B cell (primary cell): Measurements from ENCODE around the gene RAB25. TPM values are rescaled to one million over a fixed set of nuclear protein-coding genes. Genes with fewer than 3 reads are reported as not detected.

Experiments used
- ATAC-seq: fragments of 200-7000 bp; cut with Tn5 transposase; one replicate; pipeline ENCODE4 v1.10.0; 2021; ENCODE audit warnings: low read depth, mild to moderate bottlenecking, moderate number of reproducible peaks, moderate library complexity
- CTCF ChIA-PET: fragments of 350-600 bp; sonication (Branson Sonifier 250); formaldehyde crosslinking; loops from one replicate; lab custom pipeline; 2021; ENCODE audit warnings: antibody characterized with exemption, inconsistent platforms; lab: Charles Lee
- POLR2A ChIA-PET: fragments of 350-600 bp; sonication (Branson Sonifier 250); formaldehyde crosslinking; loops from one replicate; lab custom pipeline; 2021; ENCODE audit warnings: antibody characterized with exemption; lab: Charles Lee
- DNase-seq: peaks from one replicate; pipeline ENCODE4 v3.0.0; 2013
- H2AFZ ChIP-seq: 2 replicates; pipeline ENCODE4 v1.6.1; 2012; ENCODE audit warnings: mild to moderate bottlenecking, low read depth, low read length; ENCODE audit not compliant: insufficient read depth, poor library complexity, severe bottlenecking
- H3K27ac ChIP-seq, 2 donors: 1 replicate in 1 of 2; 2 replicates in 1 of 2; pipeline ENCODE4 v1.5.1; 2012 to 2013; ENCODE audit warnings: low read length in 2 of 2, mild to moderate bottlenecking in 2 of 2, moderate library complexity in 1 of 2
- H3K27me3 ChIP-seq, 4 experiments: fragments of 200-600 bp in 1 of 4; sonication (generic) in 1 of 4; replicated peaks in 1 of 4; 1 replicate in 2 of 4; 2 replicates in 2 of 4; pipeline versions ENCODE4 v1.6.1 to v1.7.0; 2013 to 2016; ENCODE audit warnings: low read length in 3 of 4, mild to moderate bottlenecking in 2 of 4, mixed read lengths in 1 of 4, moderate library complexity in 1 of 4; ENCODE audit not compliant: insufficient read depth in 4 of 4, control insufficient read depth in 3 of 4; ENCODE audit errors: control extremely low read depth in 1 of 4
- H3K36me3 ChIP-seq, 2 experiments: replicated peaks in 1 of 2; 1 replicate in 1 of 2; 2 replicates in 1 of 2; pipeline versions ENCODE4 v1.6.1 to v1.7.1; 2013; ENCODE audit warnings: low read length in 1 of 2; ENCODE audit not compliant: insufficient read depth in 2 of 2, control insufficient read depth in 1 of 2; ENCODE audit errors: control extremely low read depth in 1 of 2, extremely low read depth in 1 of 2
- H3K4me1 ChIP-seq, 2 donors: fragments of 200-600 bp in 1 of 2; sonication (generic) in 1 of 2; 1 replicate in 1 of 2; 2 replicates in 1 of 2; pipeline versions ENCODE4 v1.5.1 to v1.6.1; 2013 to 2017; ENCODE audit warnings: low read length in 2 of 2; ENCODE audit not compliant: control insufficient read depth in 2 of 2, insufficient read depth in 2 of 2
- H3K4me2 ChIP-seq: replicated peaks from 2 replicates; pipeline ENCODE3; 2012; ENCODE audit warnings: mild to moderate bottlenecking, low read depth, low read length; ENCODE audit not compliant: poor library complexity, severe bottlenecking
- H3K4me3 ChIP-seq, 5 experiments: fragments of 200-600 bp in 1 of 5; sonication (generic) in 1 of 5; 1 replicate in 3 of 5; 2 replicates in 2 of 5; pipeline versions ENCODE4 v1.5.1 to v1.7.0; 2011 to 2016; ENCODE audit warnings: low read length in 4 of 5, mild to moderate bottlenecking in 4 of 5, low read depth in 2 of 5, control low read depth in 1 of 5, moderate library complexity in 1 of 5; ENCODE audit not compliant: insufficient read depth in 1 of 5; ENCODE audit errors: control extremely low read depth in 1 of 5, extremely low read depth in 1 of 5
- H3K79me2 ChIP-seq: fragments of 200-600 bp; sonication (generic); one replicate; pipeline ENCODE4 v1.6.0; 2016; ENCODE audit warnings: low read length; ENCODE audit not compliant: control insufficient read depth, insufficient read depth
- H3K9ac ChIP-seq: fragments of 200-600 bp; sonication (generic); 2 replicates; pipeline ENCODE4 v1.6.1; 2017; ENCODE audit warnings: mild to moderate bottlenecking, low read length, moderate library complexity
- H3K9me3 ChIP-seq, 3 donors: one replicate each; pipeline versions ENCODE4 v1.6.1 to v1.7.1; 2013; ENCODE audit warnings: low read length in 2 of 3; ENCODE audit not compliant: control insufficient read depth in 2 of 3, insufficient read depth in 1 of 3; ENCODE audit errors: control extremely low read depth in 1 of 3
- H4K20me1 ChIP-seq: 2 replicates; pipeline ENCODE4 v1.6.0; 2012; ENCODE audit warnings: mild to moderate bottlenecking, low read length; ENCODE audit not compliant: insufficient read depth, control insufficient read depth, poor library complexity, severe bottlenecking
- H3K27ac Mint-ChIP-seq: one replicate; pipeline ENCODE4 v1.8.0; 2021; ENCODE audit warnings: mixed read lengths
- H3K27me3 Mint-ChIP-seq: one replicate; pipeline ENCODE4 v1.8.0; 2021; ENCODE audit warnings: mixed read lengths
- H3K4me1 Mint-ChIP-seq: one replicate; pipeline ENCODE4 v1.8.0; 2021; ENCODE audit warnings: mixed read lengths
- H3K4me3 Mint-ChIP-seq: one replicate; pipeline ENCODE4 v1.8.0; 2021; ENCODE audit warnings: mixed read lengths
- H3K9me3 Mint-ChIP-seq: one replicate; pipeline ENCODE4 v1.8.0; 2022; ENCODE audit warnings: mixed read lengths; ENCODE audit not compliant: insufficient read depth
- EZH2 ChIP-seq: IDR thresholded peaks from 2 replicates; pipeline ENCODE4 v1.6.1; 2012; ENCODE audit warnings: borderline replicate concordance, low read depth, mild to moderate bottlenecking, moderate library complexity, low read length; ENCODE audit not compliant: insufficient read depth, poor library complexity, severe bottlenecking
- WGBS: methylation state at CpG from one replicate; pipeline ENCODE4 v1.1.5; 2013; ENCODE audit warnings: missing lambda C conversion rate; ENCODE audit not compliant: insufficient coverage; 5-methylcytosine and 5-hydroxymethylcytosine counted together
- intact Hi-C: fragments of 100-400 bp; cut with micrococcal nuclease; formaldehyde crosslinking; loops from one replicate; pipeline ENCODE4 v1.10.0; 2022
- polyA plus RNA-seq: library from polyadenylated mRNA; depleted of rRNA; stranded (reverse); fragments of >200 nt; gene quantifications from 2 replicates; pipeline ENCODE4 v1.2.3, GENCODE V29; 2012
- total RNA-seq, 2 donors: library from RNA; stranded (reverse); fragments of 120-200 nt in 1 of 2; gene quantifications; 1 replicate in 1 of 2; 2 replicates in 1 of 2; pipeline versions ENCODE4 v1.2.3 to v1.2.4, GENCODE V29; 2013 to 2022
- TF ChIP-seq, protein P1 (sequence below): fragments of 200-600 bp; IDR thresholded peaks from one replicate; pipeline ENCODE4 v1.8.0; 2022; ENCODE audit warnings: antibody characterized with exemption, mild to moderate bottlenecking

RAB25 gene
- total and polyA plus RNA-seq, 2 donors (not counting 1 experiment from before 2014, with no cell fraction given), result 0.69 to 2.2 TPM

DNA sequence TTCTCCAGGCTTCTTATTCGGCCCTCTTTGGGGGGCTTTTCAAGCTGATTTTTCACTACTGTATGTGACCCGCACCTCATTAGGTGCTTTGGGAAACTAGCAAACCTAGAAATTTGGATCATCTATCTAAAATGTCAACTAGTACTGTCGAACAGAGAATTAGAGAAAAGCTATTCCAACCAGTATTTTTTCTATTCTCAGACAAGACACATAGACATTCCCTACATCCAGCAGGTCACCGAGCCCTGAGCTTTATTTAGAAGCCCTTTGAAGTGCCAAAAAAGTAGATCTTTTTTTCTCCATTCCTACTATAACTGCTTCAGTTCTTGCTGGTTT, 39.9 kb upstream of the RAB25 start:
- Histone ChIP-seq H4K20me1 (peaks cover 6% of the 10 kb centered on the region), H3K27ac (peak overlapping the region; percentile 4 to 68), H2AFZ (peak overlapping the region; percentile 87), H3K79me2 (peaks cover 42% of the 10 kb centered on the region), H3K27me3 (peaks cover 0 to 6% (median 0%) of the 10 kb centered on the region in 4 experiments), H3K9me3 (no peaks in the 10 kb centered on the region), H3K4me1 (peaks cover 9 to 17% of the 10 kb centered on the region in 2 donors), H3K4me2 (peak overlapping the region; percentile 83), H3K9ac (peak overlapping the region; percentile 75), H3K36me3 (peaks cover 2 to 24% of the 10 kb centered on the region in 2 experiments), H3K4me3 (peak overlapping the region; percentile 71 to 87 (median 81))
- Mint-ChIP-seq H3K27me3 (peaks cover 6% of the 10 kb centered on the region), H3K4me3 (peak overlapping the region; percentile 99), H3K4me1 (peaks cover 24% of the 10 kb centered on the region), H3K27ac (peak overlapping the region; percentile 90), H3K9me3 (no peaks in the 10 kb centered on the region)
- DNase-seq, result no peak
- ATAC-seq, result no peak
- intact Hi-C loops, result loop anchor here (1.0 to 2.0 kb wide), 3 partner anchors 33 to 164 kb away; partner anchors contain the start of genes GON4L, LAMTOR2 and MEX3A
- 8% methylated on average over 2 of the region's 4 CpGs for WGBS
- ChIA-PET CTCF (interaction anchor here (0.6 to 1.9 kb wide), 5 partner anchors 31 to 770 kb away, joined by 3 to 7 read pairs (median 3); no protein-coding TSS in a partner anchor), POLR2A (no interaction called here)
- TF ChIP-seq, protein P1, sequence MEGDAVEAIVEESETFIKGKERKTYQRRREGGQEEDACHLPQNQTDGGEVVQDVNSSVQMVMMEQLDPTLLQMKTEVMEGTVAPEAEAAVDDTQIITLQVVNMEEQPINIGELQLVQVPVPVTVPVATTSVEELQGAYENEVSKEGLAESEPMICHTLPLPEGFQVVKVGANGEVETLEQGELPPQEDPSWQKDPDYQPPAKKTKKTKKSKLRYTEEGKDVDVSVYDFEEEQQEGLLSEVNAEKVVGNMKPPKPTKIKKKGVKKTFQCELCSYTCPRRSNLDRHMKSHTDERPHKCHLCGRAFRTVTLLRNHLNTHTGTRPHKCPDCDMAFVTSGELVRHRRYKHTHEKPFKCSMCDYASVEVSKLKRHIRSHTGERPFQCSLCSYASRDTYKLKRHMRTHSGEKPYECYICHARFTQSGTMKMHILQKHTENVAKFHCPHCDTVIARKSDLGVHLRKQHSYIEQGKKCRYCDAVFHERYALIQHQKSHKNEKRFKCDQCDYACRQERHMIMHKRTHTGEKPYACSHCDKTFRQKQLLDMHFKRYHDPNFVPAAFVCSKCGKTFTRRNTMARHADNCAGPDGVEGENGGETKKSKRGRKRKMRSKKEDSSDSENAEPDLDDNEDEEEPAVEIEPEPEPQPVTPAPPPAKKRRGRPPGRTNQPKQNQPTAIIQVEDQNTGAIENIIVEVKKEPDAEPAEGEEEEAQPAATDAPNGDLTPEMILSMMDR, result no peak
- TF ChIP-seq EZH2, result no peak

- peak overlapping the region; percentile 5 for H2AFZ ChIP-seq
- H3K27me3 Mint-ChIP-seq, result peaks cover 6% of the 10 kb centered on the region
- peaks cover 0 to 6% (median 0%) of the 10 kb centered on the region in 4 experiments for H3K27me3 ChIP-seq
- H3K4me1 ChIP-seq, result peaks cover 9 to 17% of the 10 kb centered on the region in 2 donors
- no peak overlapping the region for H3K4me2 ChIP-seq
- POLR2A ChIA-PET, result no interaction called here
- peak overlapping the region; percentile 52 for H3K4me3 Mint-ChIP-seq
- H4K20me1 ChIP-seq, result peaks cover 6% of the 10 kb centered on the region
- TF ChIP-seq, protein P1, result no peak
- no peak for TF ChIP-seq EZH2
- no peak for DNase-seq
- no peak overlapping the region for H3K4me3 ChIP-seq
- no peaks in the 10 kb centered on the region for H3K9me3 Mint-ChIP-seq
- H3K9ac ChIP-seq, result no peak overlapping the region
- 73% methylated on average over 1 of the region's 2 CpGs for WGBS
- H3K27ac ChIP-seq, result no peak overlapping the region
- peak overlapping the region; percentile 26 for H3K27ac Mint-ChIP-seq
- CTCF ChIA-PET, result interaction anchor here (0.6 to 1.3 kb wide), 2 partner anchors 37 to 44 kb away, joined by 3 to 6 read pairs; no protein-coding TSS in a partner anchor
- ATAC-seq, result no peak
- intact Hi-C loops, result loop anchor here (1.0 to 2.0 kb wide), 3 partner anchors 32 to 165 kb away; partner anchors contain the start of genes GON4L, LAMTOR2 and MEX3A
- no peaks in the 10 kb centered on the region for H3K9me3 ChIP-seq
- H3K36me3 ChIP-seq, result peaks cover 0 to 19% of the 10 kb centered on the region in 2 experiments
- peaks cover 24% of the 10 kb centered on the region for H3K4me1 Mint-ChIP-seq
- H3K79me2 ChIP-seq, result peaks cover 42% of the 10 kb centered on the region
Measured at GRCh38 chr1:156021954-156022353, 39.0 kb upstream of the RAB25 start.
